HepG2 (cell line): ENCODE results near the gene ATP9A. TPM values are rescaled to one million over a fixed set of nuclear protein-coding genes. Genes with fewer than 3 reads are reported as not detected.

ENCODE experiments used
- ATF3 ChIP-seq: sonication (generic); formaldehyde crosslinking; IDR thresholded peaks from 2 replicates; pipeline ENCODE4 v1.4.0; 2020; ENCODE audit warnings: missing genetic modification reagents
- ATF6 ChIP-seq: sonication (generic); formaldehyde crosslinking; conservative IDR thresholded peaks from 2 replicates; pipeline ENCODE4 v1.4.0; 2020; ENCODE audit warnings: missing genetic modification reagents
- CREB3 ChIP-seq: sonication (generic); formaldehyde crosslinking; IDR thresholded peaks from 2 replicates; pipeline ENCODE4 v1.5.0; 2020; ENCODE audit warnings: missing genetic modification reagents
- CREM ChIP-seq, 2 experiments: sonication (generic) in 1 of 2; formaldehyde crosslinking in 1 of 2; IDR thresholded peaks; 2 replicates each; pipeline versions ENCODE4 v1.4.0 to v1.6.1; 2016 to 2020; ENCODE audit warnings: antibody characterized with exemption in 1 of 2, mild to moderate bottlenecking in 1 of 2, missing genetic modification reagents in 1 of 2
- DRAP1 ChIP-seq: IDR thresholded peaks from 2 replicates; pipeline ENCODE4 v1.6.1; 2016; ENCODE audit warnings: missing genetic modification reagents, missing compliant biosample characterization
- EHMT2 ChIP-seq: fragments of 200-600 bp; sonication (generic); IDR thresholded peaks from 2 replicates; pipeline ENCODE4 v1.7.0; 2017; ENCODE audit warnings: antibody characterized with exemption, low read depth, low read length, borderline replicate concordance
- FOXO1 ChIP-seq: sonication (generic); formaldehyde crosslinking; IDR thresholded peaks from 2 replicates; pipeline ENCODE4 v1.4.0; 2020; ENCODE audit warnings: missing genetic modification reagents
- GMEB1 ChIP-seq: sonication (generic); formaldehyde crosslinking; IDR thresholded peaks from 2 replicates; pipeline ENCODE4 v1.5.1; 2020; ENCODE audit warnings: missing genetic modification reagents, mild to moderate bottlenecking, borderline replicate concordance
- KDM3A ChIP-seq: IDR thresholded peaks from 2 replicates; pipeline ENCODE4 v1.6.1; 2018; ENCODE audit warnings: low read depth, missing compliant biosample characterization
- MEIS2 ChIP-seq: sonication (generic); formaldehyde crosslinking; IDR thresholded peaks from 2 replicates; pipeline ENCODE4 v1.9.0; 2021; ENCODE audit warnings: mild to moderate bottlenecking, missing genetic modification reagents
- POGZ ChIP-seq: sonication (generic); formaldehyde crosslinking; IDR thresholded peaks from 2 replicates; pipeline ENCODE4 v1.4.0; 2020; ENCODE audit warnings: mild to moderate bottlenecking, missing genetic modification reagents
- RFXAP ChIP-seq: sonication (generic); formaldehyde crosslinking; IDR thresholded peaks from 2 replicates; pipeline ENCODE4 v1.4.0; 2020; ENCODE audit warnings: missing genetic modification reagents, borderline replicate concordance
- SMAD1 ChIP-seq: sonication (generic); formaldehyde crosslinking; IDR thresholded peaks from 2 replicates; pipeline ENCODE4 v1.4.0; 2020; ENCODE audit warnings: missing genetic modification reagents, low read depth, mild to moderate bottlenecking, borderline replicate concordance
- ZFP36L1 ChIP-seq: sonication (generic); formaldehyde crosslinking; IDR thresholded peaks from 2 replicates; pipeline ENCODE4 v1.8.0; 2022; ENCODE audit warnings: mild to moderate bottlenecking, missing genetic modification reagents, moderate library complexity
- ZFX ChIP-seq: sonication (generic); formaldehyde crosslinking; IDR thresholded peaks from 2 replicates; pipeline ENCODE4 v1.4.0; 2020; ENCODE audit warnings: mild to moderate bottlenecking, low read depth, missing genetic modification reagents, moderate library complexity
- ZNF205 ChIP-seq: IDR thresholded peaks from 2 replicates; pipeline ENCODE4 v1.6.1; 2018; ENCODE audit warnings: missing biosample characterization, missing genetic modification reagents
- ZNF317 ChIP-seq: sonication (generic); formaldehyde crosslinking; IDR thresholded peaks from 2 replicates; pipeline ENCODE4 v1.5.0; 2020; ENCODE audit warnings: mild to moderate bottlenecking, missing genetic modification reagents
- ZNF460 ChIP-seq: sonication (generic); formaldehyde crosslinking; IDR thresholded peaks from 2 replicates; pipeline ENCODE4 v1.5.1; 2020; ENCODE audit warnings: missing genetic modification reagents, mild to moderate bottlenecking, borderline replicate concordance
- ZNF619 ChIP-seq: sonication (generic); formaldehyde crosslinking; IDR thresholded peaks from 2 replicates; pipeline ENCODE4 v1.4.0; 2020; ENCODE audit warnings: mild to moderate bottlenecking, missing genetic modification reagents
- ZNF629 ChIP-seq: sonication (generic); formaldehyde crosslinking; conservative IDR thresholded peaks from 2 replicates; pipeline ENCODE4 v1.5.0; 2020; ENCODE audit warnings: missing genetic modification reagents
- ZNF784 ChIP-seq: sonication (generic); formaldehyde crosslinking; IDR thresholded peaks from 2 replicates; pipeline ENCODE4 v1.5.1; 2020; ENCODE audit warnings: missing genetic modification reagents, mild to moderate bottlenecking, borderline replicate concordance
- ZNF792 ChIP-seq: IDR thresholded peaks from 2 replicates; pipeline ENCODE4 v1.6.1; 2016
- ZNF883 ChIP-seq: sonication (generic); formaldehyde crosslinking; IDR thresholded peaks from 2 replicates; pipeline ENCODE4 v1.5.1; 2020; ENCODE audit warnings: mild to moderate bottlenecking, missing genetic modification reagents; ENCODE audit errors: not compliant biosample characterization
- polyA plus RNA-seq, 8 experiments: library from polyadenylated mRNA; depleted of rRNA in 3 of 8; stranded (reverse) in 7 of 8; unstranded in 1 of 8; fragments of >200 nt; fragmentation: Illumina TruSeq in 4 of 8; extraction: Trizol in 4 of 8; gene quantifications; 2 replicates each; pipeline versions ENCODE4 v1.2.1 to v1.2.3, GENCODE V29; 2011 to 2016; ENCODE audit warnings: low read depth in 4 of 8, missing spikeins in 1 of 8, mixed read lengths in 1 of 8; ENCODE audit not compliant: insufficient read depth in 1 of 8
- total RNA-seq, 5 experiments: library from RNA; depleted of rRNA; stranded (reverse); fragments of >200 nt; fragmentation: Illumina TruSeq; extraction: Trizol; gene quantifications; 2 replicates each; pipeline ENCODE4 v1.2.3, GENCODE V29; 2016; ENCODE audit warnings: low read depth in 1 of 5

The ATP9A gene
- total and polyA plus RNA-seq, 2 of the 13 experiments (the other 11 are each of a cell fraction or from before 2014, with no cell fraction given) = 11.8 to 18.5 TPM

GRCh38 chr20:51800060-51800871, 32.1 kb upstream of the ATP9A start (continued):
- TF ChIP-seq RFXAP (CRISPR knock-in tag) (peak; percentile 50; the same call in 1 of the 2 replicates), ATF3 (no peak), ZNF205 (CRISPR knock-in tag) (peak; percentile 56), FOXO1 (CRISPR knock-in tag) (peak; percentile 78), MEIS2 (peak; percentile 70), ZNF883 (CRISPR knock-in tag) (no peak), SMAD1 (CRISPR knock-in tag) (no peak; the same call in 1 of the 2 replicates), CREM (IDR thresholded peaks at IDR 0.05) (no peak), CREM (CRISPR knock-in tag; IDR thresholded peaks at IDR 0.05) (no peak), EHMT2 (no peak), ZNF317 (CRISPR knock-in tag) (peak; percentile 74), ZNF629 (CRISPR knock-in tag) (0 out of 2 replicates have a peak, but pooled peaks have one; percentile 51), ZNF784 (CRISPR knock-in tag) (0 out of 2 replicates have a peak, but pooled peaks have one; percentile 19), KDM3A (peak; percentile 93), ZNF619 (peak; percentile 98), GMEB1 (no peak), CREB3 (CRISPR knock-in tag) (peak; percentile 68; the same call in 1 of the 2 replicates), ZFP36L1 (CRISPR knock-in tag) (0 out of 2 replicates have a peak, but pooled peaks have one; percentile 47), ZNF460 (CRISPR knock-in tag) (no peak; the same call in 1 of the 2 replicates), ZNF792 (CRISPR knock-in tag) (0 out of 2 replicates have a peak, but pooled peaks have one; percentile 22), DRAP1 (peak; percentile 67; the same call in 1 of the 2 replicates), POGZ (CRISPR knock-in tag) (peak; percentile 74; the same call in 1 of the 2 replicates), ATF6 (CRISPR knock-in tag) (no peak), ZFX (peak; percentile 62)
